Caco-2 (cell line): ENCODE measurements around the gene RFX3. TPM values are rescaled to one million over a fixed set of nuclear protein-coding genes. Genes with fewer than 3 reads are reported as not detected.

ENCODE experiments used
- BruUV-seq: library from RNA; stranded (reverse); fragments of 400-500 nt; replicated peaks from 2 replicates; lab custom pipeline; 2021; lab: Mats Ljungman, UMichigan
- CTCF ChIA-PET: fragments of 300-600 bp; sonication (Branson Sonifier 250); formaldehyde crosslinking; loops from one replicate; lab custom pipeline; 2022; ENCODE audit warnings: antibody characterized with exemption; lab: Charles Lee
- POLR2A ChIA-PET: fragments of 300-600 bp; sonication (Branson Sonifier 250); formaldehyde crosslinking; loops from one replicate; lab custom pipeline; 2022; ENCODE audit warnings: antibody characterized with exemption; lab: Charles Lee
- DNase-seq, 2 experiments: peaks; one replicate each; pipeline versions ENCODE4 v3.0.0 to v3.0.0-alpha.2; 2020 to 2022
- H3K27me3 ChIP-seq: replicated peaks from 2 replicates; pipeline ENCODE4 v1.6.0; 2011; ENCODE audit warnings: low read length; ENCODE audit not compliant: control insufficient read depth, insufficient read depth
- H3K36me3 ChIP-seq: 2 replicates; pipeline ENCODE4 v1.5.1; 2011; ENCODE audit warnings: low read length; ENCODE audit not compliant: control insufficient read depth, insufficient read depth
- H3K4me1 ChIP-seq: fragments of 250-450 bp; sonication (Bioruptor Pico); 2 replicates; pipeline ENCODE4 v1.5.1; 2020; ENCODE audit warnings: mild to moderate bottlenecking
- H3K4me3 ChIP-seq: 2 replicates; pipeline ENCODE4 v1.5.1; 2011; ENCODE audit warnings: low read depth, mild to moderate bottlenecking, control low read depth, low read length
- H3K9me3 ChIP-seq: fragments of 250-450 bp; sonication (Bioruptor Pico); 2 replicates; pipeline ENCODE4 v1.5.1; 2020; ENCODE audit warnings: mild to moderate bottlenecking, moderate library complexity
- H3K27ac Mint-ChIP-seq: one replicate; pipeline ENCODE4 v1.8.0; 2022; ENCODE audit warnings: mixed read lengths; ENCODE audit not compliant: unreplicated experiment
- H3K27me3 Mint-ChIP-seq: one replicate; pipeline ENCODE4 v1.8.0; 2022; ENCODE audit warnings: mixed read lengths; ENCODE audit not compliant: insufficient read depth, unreplicated experiment
- H3K36me3 Mint-ChIP-seq: one replicate; pipeline ENCODE4 v1.8.0; 2022; ENCODE audit warnings: mild to moderate bottlenecking, mixed read lengths; ENCODE audit not compliant: insufficient read depth, unreplicated experiment
- H3K4me1 Mint-ChIP-seq: one replicate; pipeline ENCODE4 v1.8.0; 2022; ENCODE audit warnings: low read depth, mixed read lengths; ENCODE audit not compliant: unreplicated experiment
- H3K4me3 Mint-ChIP-seq: one replicate; pipeline ENCODE4 v1.8.0; 2022; ENCODE audit warnings: mild to moderate bottlenecking, moderate library complexity, mixed read lengths; ENCODE audit not compliant: unreplicated experiment
- H3K9me3 Mint-ChIP-seq: one replicate; pipeline ENCODE4 v1.8.0; 2022; ENCODE audit warnings: mixed read lengths; ENCODE audit not compliant: unreplicated experiment
- CTCF ChIP-seq, 2 experiments: fragments of 200-600 bp in 1 of 2; IDR thresholded peaks; 1 replicate in 1 of 2; 2 replicates in 1 of 2; pipeline versions ENCODE4 v1.5.1 to v1.8.0; 2011 to 2022; ENCODE audit warnings: antibody characterized with exemption in 1 of 2, control low read depth in 1 of 2, inconsistent platforms in 1 of 2, low read depth in 1 of 2, low read length in 1 of 2, mild to moderate bottlenecking in 1 of 2, moderate library complexity in 1 of 2; ENCODE audit not compliant: insufficient read depth in 1 of 2, severe bottlenecking in 1 of 2, unreplicated experiment in 1 of 2
- intact Hi-C: fragments of 100-400 bp; cut with micrococcal nuclease; formaldehyde crosslinking; loops from one replicate; pipeline ENCODE4 v1.10.0; 2022; ENCODE audit not compliant: unreplicated experiment
- total RNA-seq: library from RNA; stranded (reverse); gene quantifications from 2 replicates; pipeline ENCODE4 v1.2.3, GENCODE V29; 2022

The RFX3 gene
- total RNA-seq, 1 experiment from 2014 or later, result 4.2 TPM

- no peaks in the 10 kb centered on the region for H3K27me3 ChIP-seq
- no peak overlapping the region for H3K27ac Mint-ChIP-seq
These were observed 50.3 kb downstream of the RFX3 start for GRCh38 chr9:3475300-3476020.

DNA sequence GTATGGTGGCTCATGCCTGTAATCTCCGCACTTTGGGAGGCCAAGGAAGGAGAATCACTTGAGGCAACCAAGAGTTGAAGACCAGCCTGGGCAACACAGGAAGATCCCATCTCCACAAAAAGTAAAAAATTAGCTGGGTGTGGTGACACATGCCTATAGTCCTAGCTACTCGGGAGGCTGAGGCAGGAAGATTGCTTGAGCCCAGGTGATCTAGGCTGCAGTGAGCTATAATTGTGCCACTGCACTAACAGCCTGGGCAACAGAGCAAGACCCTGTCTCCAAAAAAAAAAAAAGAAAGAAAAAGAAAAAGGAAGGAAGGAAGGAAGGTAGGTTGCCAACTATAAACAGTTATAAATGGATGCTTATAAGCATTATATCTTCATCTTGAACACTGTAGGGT is 51.0 kb downstream of the RFX3 start:
- H3K9me3 Mint-ChIP-seq, result no peaks in the 10 kb centered on the region
- intact Hi-C loops, result no loop called here
- ChIA-PET POLR2A (no interaction called here), CTCF (no interaction called here)
- no peaks in the 10 kb centered on the region for H3K4me1 ChIP-seq
- no peaks in the 10 kb centered on the region for H3K4me1 Mint-ChIP-seq
- H3K9me3 ChIP-seq, result no peaks in the 10 kb centered on the region
- no peaks in the 10 kb centered on the region for H3K36me3 Mint-ChIP-seq
- H3K4me3 ChIP-seq, result no peak overlapping the region
- BruUV-seq, result no TSS peak
- no peak overlapping the region for H3K27ac Mint-ChIP-seq
- no peak for TF ChIP-seq CTCF (IDR thresholded peaks at IDR 0.05; ENCODE audit: insufficient read depth in 1 of 2, low read depth in 1 of 2, low read length in 1 of 2, severe bottlenecking in 1 of 2, unreplicated experiment in 1 of 2)
- no peaks in the 10 kb centered on the region for H3K27me3 Mint-ChIP-seq
- no peaks in the 10 kb centered on the region for H3K36me3 ChIP-seq
- H3K4me3 Mint-ChIP-seq, result no peak overlapping the region
- DNase-seq, result no peak
- H3K27me3 ChIP-seq, result no peaks in the 10 kb centered on the region

More at GRCh38 chr9:3475300-3476020, 50.3 kb downstream of the RFX3 start:
- Mint-ChIP-seq H3K27me3 (no peaks in the 10 kb centered on the region), H3K4me1 (no peaks in the 10 kb centered on the region), H3K4me3 (no peak overlapping the region), H3K36me3 (no peaks in the 10 kb centered on the region), H3K9me3 (no peaks in the 10 kb centered on the region)
- Histone ChIP-seq H3K9me3 (no peaks in the 10 kb centered on the region), H3K4me3 (no peak overlapping the region), H3K4me1 (no peaks in the 10 kb centered on the region), H3K36me3 (no peaks in the 10 kb centered on the region)
- intact Hi-C loops, result no loop called here
- CTCF ChIA-PET, result no interaction called here
- TF ChIP-seq CTCF (IDR thresholded peaks at IDR 0.05; ENCODE audit: insufficient read depth in 1 of 2, low read depth in 1 of 2, low read length in 1 of 2, severe bottlenecking in 1 of 2, unreplicated experiment in 1 of 2), result no peak
- BruUV-seq, result no TSS peak
- DNase-seq, result no peak
- POLR2A ChIA-PET, result no interaction called here

GRCh38 chr9:3473405-3473804 is 52.4 kb downstream of the RFX3 start:
- Mint-ChIP-seq H3K27me3 (no peaks in the 10 kb centered on the region), H3K36me3 (no peaks in the 10 kb centered on the region), H3K4me1 (no peaks in the 10 kb centered on the region), H3K4me3 (no peak overlapping the region), H3K9me3 (no peaks in the 10 kb centered on the region), H3K27ac (no peak overlapping the region)
- Histone ChIP-seq H3K27me3 (no peaks in the 10 kb centered on the region), H3K9me3 (no peaks in the 10 kb centered on the region), H3K4me1 (no peaks in the 10 kb centered on the region), H3K36me3 (no peaks in the 10 kb centered on the region), H3K4me3 (no peak overlapping the region)
- intact Hi-C loops, result no loop called here
- CTCF ChIA-PET, result no interaction called here
- POLR2A ChIA-PET, result no interaction called here
- no peak for DNase-seq
- BruUV-seq, result no TSS peak
- no peak for TF ChIP-seq CTCF (IDR thresholded peaks at IDR 0.05; ENCODE audit: insufficient read depth in 1 of 2, low read depth in 1 of 2, low read length in 1 of 2, severe bottlenecking in 1 of 2, unreplicated experiment in 1 of 2)
